B cell (primary cell): ENCODE results near the gene CCDC136. TPM values are rescaled to one million over a fixed set of nuclear protein-coding genes. Genes with fewer than 3 reads are reported as not detected.

ENCODE experiments used
- ATAC-seq: fragments of 200-7000 bp; cut with Tn5 transposase; one replicate; pipeline ENCODE4 v1.10.0; 2021; ENCODE audit warnings: low read depth, mild to moderate bottlenecking, moderate number of reproducible peaks, moderate library complexity
- CTCF ChIA-PET: fragments of 350-600 bp; sonication (Branson Sonifier 250); formaldehyde crosslinking; loops from one replicate; lab custom pipeline; 2021; ENCODE audit warnings: antibody characterized with exemption, inconsistent platforms; lab: Charles Lee
- POLR2A ChIA-PET: fragments of 350-600 bp; sonication (Branson Sonifier 250); formaldehyde crosslinking; loops from one replicate; lab custom pipeline; 2021; ENCODE audit warnings: antibody characterized with exemption; lab: Charles Lee
- DNase-seq: peaks from one replicate; pipeline ENCODE4 v3.0.0; 2013
- H2AFZ ChIP-seq: 2 replicates; pipeline ENCODE4 v1.6.1; 2012; ENCODE audit warnings: mild to moderate bottlenecking, low read depth, low read length; ENCODE audit not compliant: insufficient read depth, poor library complexity, severe bottlenecking
- H3K27ac ChIP-seq, 2 donors: 1 replicate in 1 of 2; 2 replicates in 1 of 2; pipeline ENCODE4 v1.5.1; 2012 to 2013; ENCODE audit warnings: low read length in 2 of 2, mild to moderate bottlenecking in 2 of 2, moderate library complexity in 1 of 2
- H3K27me3 ChIP-seq, 4 experiments: fragments of 200-600 bp in 1 of 4; sonication (generic) in 1 of 4; replicated peaks in 1 of 4; 1 replicate in 2 of 4; 2 replicates in 2 of 4; pipeline versions ENCODE4 v1.6.1 to v1.7.0; 2013 to 2016; ENCODE audit warnings: low read length in 3 of 4, mild to moderate bottlenecking in 2 of 4, mixed read lengths in 1 of 4, moderate library complexity in 1 of 4; ENCODE audit not compliant: insufficient read depth in 4 of 4, control insufficient read depth in 3 of 4; ENCODE audit errors: control extremely low read depth in 1 of 4
- H3K36me3 ChIP-seq, 2 experiments: replicated peaks in 1 of 2; 1 replicate in 1 of 2; 2 replicates in 1 of 2; pipeline versions ENCODE4 v1.6.1 to v1.7.1; 2013; ENCODE audit warnings: low read length in 1 of 2; ENCODE audit not compliant: insufficient read depth in 2 of 2, control insufficient read depth in 1 of 2; ENCODE audit errors: control extremely low read depth in 1 of 2, extremely low read depth in 1 of 2
- H3K4me1 ChIP-seq, 2 donors: fragments of 200-600 bp in 1 of 2; sonication (generic) in 1 of 2; 1 replicate in 1 of 2; 2 replicates in 1 of 2; pipeline versions ENCODE4 v1.5.1 to v1.6.1; 2013 to 2017; ENCODE audit warnings: low read length in 2 of 2; ENCODE audit not compliant: control insufficient read depth in 2 of 2, insufficient read depth in 2 of 2
- H3K4me2 ChIP-seq: replicated peaks from 2 replicates; pipeline ENCODE3; 2012; ENCODE audit warnings: mild to moderate bottlenecking, low read depth, low read length; ENCODE audit not compliant: poor library complexity, severe bottlenecking
- H3K4me3 ChIP-seq, 5 experiments: fragments of 200-600 bp in 1 of 5; sonication (generic) in 1 of 5; 1 replicate in 3 of 5; 2 replicates in 2 of 5; pipeline versions ENCODE4 v1.5.1 to v1.7.0; 2011 to 2016; ENCODE audit warnings: low read length in 4 of 5, mild to moderate bottlenecking in 4 of 5, low read depth in 2 of 5, control low read depth in 1 of 5, moderate library complexity in 1 of 5; ENCODE audit not compliant: insufficient read depth in 1 of 5; ENCODE audit errors: control extremely low read depth in 1 of 5, extremely low read depth in 1 of 5
- H3K79me2 ChIP-seq: fragments of 200-600 bp; sonication (generic); one replicate; pipeline ENCODE4 v1.6.0; 2016; ENCODE audit warnings: low read length; ENCODE audit not compliant: control insufficient read depth, insufficient read depth
- H3K9ac ChIP-seq: fragments of 200-600 bp; sonication (generic); 2 replicates; pipeline ENCODE4 v1.6.1; 2017; ENCODE audit warnings: mild to moderate bottlenecking, low read length, moderate library complexity
- H3K9me3 ChIP-seq, 3 donors: one replicate each; pipeline versions ENCODE4 v1.6.1 to v1.7.1; 2013; ENCODE audit warnings: low read length in 2 of 3; ENCODE audit not compliant: control insufficient read depth in 2 of 3, insufficient read depth in 1 of 3; ENCODE audit errors: control extremely low read depth in 1 of 3
- H4K20me1 ChIP-seq: 2 replicates; pipeline ENCODE4 v1.6.0; 2012; ENCODE audit warnings: mild to moderate bottlenecking, low read length; ENCODE audit not compliant: insufficient read depth, control insufficient read depth, poor library complexity, severe bottlenecking
- H3K27ac Mint-ChIP-seq: one replicate; pipeline ENCODE4 v1.8.0; 2021; ENCODE audit warnings: mixed read lengths
- H3K27me3 Mint-ChIP-seq: one replicate; pipeline ENCODE4 v1.8.0; 2021; ENCODE audit warnings: mixed read lengths
- H3K4me1 Mint-ChIP-seq: one replicate; pipeline ENCODE4 v1.8.0; 2021; ENCODE audit warnings: mixed read lengths
- H3K4me3 Mint-ChIP-seq: one replicate; pipeline ENCODE4 v1.8.0; 2021; ENCODE audit warnings: mixed read lengths
- H3K9me3 Mint-ChIP-seq: one replicate; pipeline ENCODE4 v1.8.0; 2022; ENCODE audit warnings: mixed read lengths; ENCODE audit not compliant: insufficient read depth
- CTCF ChIP-seq: fragments of 200-600 bp; IDR thresholded peaks from one replicate; pipeline ENCODE4 v1.8.0; 2022; ENCODE audit warnings: antibody characterized with exemption, mild to moderate bottlenecking
- EZH2 ChIP-seq: IDR thresholded peaks from 2 replicates; pipeline ENCODE4 v1.6.1; 2012; ENCODE audit warnings: borderline replicate concordance, low read depth, mild to moderate bottlenecking, moderate library complexity, low read length; ENCODE audit not compliant: insufficient read depth, poor library complexity, severe bottlenecking
- WGBS: methylation state at CpG from one replicate; pipeline ENCODE4 v1.1.5; 2013; ENCODE audit warnings: missing lambda C conversion rate; ENCODE audit not compliant: insufficient coverage; 5-methylcytosine and 5-hydroxymethylcytosine counted together
- intact Hi-C: fragments of 100-400 bp; cut with micrococcal nuclease; formaldehyde crosslinking; loops from one replicate; pipeline ENCODE4 v1.10.0; 2022
- polyA minus RNA-seq: library from RNA; depleted of rRNA, polyadenylated mRNA; stranded (reverse); fragments of >200 nt; gene quantifications from 2 replicates; pipeline ENCODE4 v1.2.3, GENCODE V29; 2012
- polyA plus RNA-seq: library from polyadenylated mRNA; depleted of rRNA; stranded (reverse); fragments of >200 nt; gene quantifications from 2 replicates; pipeline ENCODE4 v1.2.3, GENCODE V29; 2012
- total RNA-seq, 2 donors: library from RNA; stranded (reverse); fragments of 120-200 nt in 1 of 2; gene quantifications; 1 replicate in 1 of 2; 2 replicates in 1 of 2; pipeline versions ENCODE4 v1.2.3 to v1.2.4, GENCODE V29; 2013 to 2022

The CCDC136 gene
- total RNA-seq (12.4 and 13.9 TPM in 2 replicates), polyA plus RNA-seq (1.1 and 2.2 TPM in 2 replicates), polyA minus RNA-seq (0.51 and 1.1 TPM in 2 replicates)
- total RNA-seq (2013): 1.1 TPM

DNA sequence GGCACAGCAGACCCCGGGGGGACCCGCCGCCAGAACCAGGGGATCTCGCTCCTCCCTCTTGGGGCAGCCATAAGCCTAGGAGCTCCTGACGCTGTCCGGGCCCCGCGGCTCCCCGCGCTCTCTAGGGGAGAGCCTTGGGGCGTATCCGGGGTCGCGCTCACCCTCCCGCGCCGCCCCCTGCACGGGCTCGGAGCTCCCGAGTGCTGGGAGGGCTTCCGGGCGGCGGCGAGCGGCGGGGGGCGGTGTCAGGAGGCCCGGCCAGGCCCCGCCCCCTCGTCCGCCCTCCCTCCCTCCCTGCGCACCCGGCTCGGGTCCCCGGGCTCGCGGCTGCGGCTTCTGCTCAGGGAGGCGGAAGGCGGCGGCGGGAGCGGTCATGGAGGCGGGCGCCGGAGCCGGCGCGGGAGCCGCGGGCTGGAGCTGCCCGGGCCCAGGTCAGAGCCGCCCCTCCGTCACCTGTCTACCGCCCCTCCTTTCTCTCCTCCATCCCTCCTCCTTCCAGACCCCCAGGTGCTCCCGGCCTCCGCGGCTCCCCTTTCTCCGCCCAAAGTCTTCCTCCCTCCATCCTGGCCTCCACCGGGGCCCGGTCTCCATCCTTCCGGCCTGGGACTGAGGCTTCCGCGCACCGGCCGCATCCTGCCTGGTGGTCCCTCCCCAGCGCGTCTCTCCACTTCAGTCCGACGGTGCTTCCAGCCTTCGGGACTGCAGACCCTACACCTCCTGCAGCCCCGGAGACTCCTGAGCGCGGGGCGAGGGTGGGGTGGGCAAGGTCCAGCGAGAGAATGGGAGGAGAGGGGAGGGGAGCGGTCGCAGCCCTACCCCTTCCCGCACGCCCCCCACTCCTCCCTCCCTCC, at the start of gene CCDC136:
Gene CCDC136, plus strand, starts transcription at position 848 of the 851 bp plus-strand sequence. CDS start 444 bp downstream, outside the sequence.
- 1% methylated on average over 69 of the region's 80 CpGs for WGBS
- no peak within 1 kb of the TSS for H3K27ac ChIP-seq
- no peaks in the 10 kb centered on the region for H3K9me3 ChIP-seq
- H2AFZ ChIP-seq: peak within 1 kb of the TSS; percentile 96
- Mint-ChIP-seq H3K27ac (peak within 1 kb of the TSS; percentile 57), H3K4me3 (peak within 1 kb of the TSS; percentile 84), H3K27me3 (no peaks in the 10 kb centered on the region), H3K4me1 (peaks cover 9% of the 10 kb centered on the region), H3K9me3 (no peaks in the 10 kb centered on the region)
- H3K4me3 ChIP-seq: peak within 1 kb of the TSS; percentile 38 to 87 (median 71)
- H3K36me3 ChIP-seq: no peaks in the 10 kb centered on the region
- no peaks in the 10 kb centered on the region for H3K79me2 ChIP-seq
- TF ChIP-seq EZH2 (no peak), CTCF (no peak)
- POLR2A ChIA-PET: interaction anchor here (0.7 to 1.0 kb wide), 2 partner anchors 52 to 72 kb away, joined by 3 to 4 read pairs; partner anchors contain the start of gene CALU
- intact Hi-C loops: loop anchor here (1.0 to 2.0 kb wide), 3 partner anchors 52 to 92 kb away; partner anchors contain the start of genes ATP6V1F and CALU
- H3K4me2 ChIP-seq: peak within 1 kb of the TSS; percentile 100
- CTCF ChIA-PET: interaction anchor here (1.2 to 1.3 kb wide), 2 partner anchors 10 to 51 kb away, joined by 3 read pairs; no protein-coding TSS in a partner anchor
- DNase-seq (peak; percentile 83), ATAC-seq (peak; percentile 89)
- peaks cover 9 to 15% of the 10 kb centered on the region in 2 donors for H3K4me1 ChIP-seq
- H4K20me1 ChIP-seq: no peaks in the 10 kb centered on the region
- H3K27me3 ChIP-seq: no peaks in the 10 kb centered on the region
- H3K9ac ChIP-seq: peak within 1 kb of the TSS; percentile 84

DNA sequence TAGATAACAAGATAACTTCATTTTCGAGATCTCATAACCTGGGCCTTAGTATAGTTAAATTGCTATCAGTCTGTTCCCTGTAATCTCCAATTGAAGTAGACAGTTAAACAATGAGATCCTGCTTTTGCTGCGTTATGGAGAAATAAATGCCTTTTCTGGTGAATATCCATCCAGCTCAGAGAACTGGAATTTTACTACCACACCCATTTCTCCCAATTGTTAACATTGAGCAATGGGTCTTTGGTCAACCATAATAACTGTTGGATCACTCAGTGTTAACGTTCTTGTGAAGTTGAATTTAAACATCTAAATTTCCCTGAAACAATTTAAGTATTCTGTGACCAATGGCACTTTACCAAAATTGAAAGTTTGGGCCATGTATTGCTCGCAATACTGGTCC, 49.6 kb upstream of the CCDC136 start:
- TF ChIP-seq CTCF: no peak
- no peak for TF ChIP-seq EZH2
- Histone ChIP-seq H2AFZ (no peak overlapping the region), H3K79me2 (peaks cover 95% of the 10 kb centered on the region), H3K4me2 (no peak overlapping the region), H3K4me3 (no peak overlapping the region), H3K27ac (no peak overlapping the region), H3K27me3 (no peaks in the 10 kb centered on the region), H4K20me1 (peaks cover 40% of the 10 kb centered on the region), H3K9me3 (no peaks in the 10 kb centered on the region), H3K4me1 (peaks cover 15 to 23% of the 10 kb centered on the region in 2 donors), H3K9ac (no peak overlapping the region), H3K36me3 (no peaks in the 10 kb centered on the region)
- intact Hi-C loops: no loop called here
- CTCF ChIA-PET: no interaction called here
- Mint-ChIP-seq H3K27me3 (no peaks in the 10 kb centered on the region), H3K9me3 (no peaks in the 10 kb centered on the region), H3K27ac (no peak overlapping the region), H3K4me3 (no peak overlapping the region), H3K4me1 (peaks cover 41% of the 10 kb centered on the region)
- POLR2A ChIA-PET: no interaction called here
- no peak for DNase-seq
- WGBS: 100% methylated on average over 1 of the region's 4 CpGs
- no peak for ATAC-seq
